GM19025 (cell line): Measurements from ENCODE around the gene RNF220.

Source experiments
- ATAC-seq: cut with Tn5 transposase; IDR thresholded peaks from one replicate; pipeline ENCODE4 v1.9.1; 2021; ENCODE audit warnings: mild to moderate bottlenecking, low read depth, moderate library complexity; ENCODE audit not compliant: unreplicated experiment

The RNF220 gene

DNA sequence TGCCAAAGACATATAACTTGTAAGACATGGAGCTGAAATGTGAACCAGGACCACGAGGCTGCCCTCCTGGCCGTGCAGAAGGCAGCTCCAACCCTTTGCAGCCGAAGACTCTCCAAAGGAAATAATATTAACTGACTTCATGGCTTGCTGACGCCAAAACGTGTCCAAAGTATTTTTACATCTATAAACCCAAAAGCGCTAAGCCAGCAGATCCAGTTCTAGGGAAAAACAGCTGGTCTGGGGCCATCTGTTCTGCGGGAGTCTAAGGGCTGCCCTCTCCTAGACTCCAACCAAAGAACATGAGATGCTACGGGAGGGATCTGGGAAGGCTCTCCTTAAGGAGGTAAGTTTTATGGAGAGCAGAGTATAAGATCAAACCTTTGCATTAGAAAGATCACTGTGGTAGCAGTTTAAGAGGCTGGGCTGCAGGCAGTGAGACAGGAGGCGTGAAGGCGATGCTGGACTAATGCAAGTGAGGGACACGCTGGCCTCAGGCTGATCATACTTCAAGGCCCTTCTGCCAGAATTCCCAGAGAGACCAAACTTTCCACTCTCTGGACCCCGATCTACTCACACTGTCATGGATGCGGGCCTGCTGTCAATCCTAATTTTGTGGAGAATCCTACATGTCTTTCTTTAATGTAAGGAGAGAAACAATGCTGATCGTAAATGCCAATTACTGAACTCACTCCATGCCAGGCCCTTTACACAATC lies 268.1 kb downstream of the RNF220 start:
- no peak for ATAC-seq

DNA sequence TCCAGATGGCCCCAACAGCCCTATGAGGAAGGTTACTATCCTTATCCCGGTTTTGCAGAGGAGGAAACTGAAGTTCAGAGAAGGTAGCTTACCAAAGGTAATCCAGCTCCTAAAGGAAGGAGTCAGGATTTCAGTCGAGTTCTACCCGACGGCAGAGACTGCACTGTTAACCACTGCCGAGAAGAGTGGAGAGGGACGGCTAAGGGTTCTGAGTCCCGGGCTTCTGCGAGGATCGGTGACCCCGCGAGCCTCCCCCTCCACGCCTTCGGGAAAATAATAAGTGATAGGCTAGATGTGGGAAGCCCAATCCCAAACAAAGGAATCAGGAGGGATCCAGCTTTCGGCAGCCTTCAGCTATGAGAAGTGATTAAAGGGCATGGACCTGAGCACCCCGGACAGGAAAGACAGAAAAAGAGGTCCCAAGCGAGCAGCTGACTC lies 268.6 kb downstream of the RNF220 start:
- ATAC-seq: no peak

DNA sequence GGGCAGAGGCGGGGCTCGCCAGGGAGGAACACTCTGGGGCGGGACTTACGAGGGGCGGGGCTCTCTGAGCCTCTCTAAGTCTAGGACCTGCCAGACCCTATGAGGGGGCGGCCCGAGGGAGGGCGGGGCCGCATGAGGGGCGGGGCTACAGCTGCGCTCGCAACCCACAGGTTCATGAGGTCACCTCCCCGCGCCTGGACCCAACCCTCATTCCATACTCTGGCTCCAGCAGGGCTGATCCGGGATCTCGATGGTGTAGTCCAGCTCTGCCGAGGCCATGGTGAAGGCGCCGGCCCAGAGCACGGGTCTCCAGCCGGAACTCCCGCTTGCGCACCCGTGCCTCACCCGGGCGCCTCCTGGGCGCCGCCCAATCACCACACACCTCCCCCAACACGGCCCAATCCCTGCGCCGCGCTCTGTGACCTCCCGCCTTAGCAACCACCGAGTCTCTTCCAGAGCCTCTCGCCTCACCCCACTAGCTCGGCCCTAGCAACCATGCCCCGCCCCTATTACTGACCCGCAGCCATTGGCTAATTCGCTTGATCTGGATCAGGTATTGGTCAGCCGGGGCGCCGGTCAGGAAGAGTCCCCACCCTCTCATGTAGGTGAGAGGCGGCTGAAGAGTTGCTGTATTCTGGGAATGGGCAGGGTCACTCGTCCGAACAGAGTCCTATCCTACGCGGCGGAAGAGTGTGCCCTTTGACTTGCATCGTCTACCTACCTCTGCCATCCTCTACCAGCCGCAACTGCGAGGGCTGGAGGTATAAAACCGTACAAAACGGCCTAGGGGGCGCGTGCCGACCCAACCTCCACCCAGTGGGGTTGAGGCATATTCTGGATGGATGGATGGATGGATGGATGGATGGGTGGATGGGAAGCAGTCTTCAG lies 269.3 kb downstream of the RNF220 start, which contains the start of the genes ARMH1 and TMEM53:
ARMH1 (plus strand) TSS at position 602 of the 888 bp plus-strand sequence. CDS start 14,984 bp downstream, outside the sequence.
TMEM53 (minus strand) TSS at position 369 of the 888 bp plus-strand sequence; CDS start at position 279, 90 bp downstream.
- peak; percentile 89 for ATAC-seq

DNA sequence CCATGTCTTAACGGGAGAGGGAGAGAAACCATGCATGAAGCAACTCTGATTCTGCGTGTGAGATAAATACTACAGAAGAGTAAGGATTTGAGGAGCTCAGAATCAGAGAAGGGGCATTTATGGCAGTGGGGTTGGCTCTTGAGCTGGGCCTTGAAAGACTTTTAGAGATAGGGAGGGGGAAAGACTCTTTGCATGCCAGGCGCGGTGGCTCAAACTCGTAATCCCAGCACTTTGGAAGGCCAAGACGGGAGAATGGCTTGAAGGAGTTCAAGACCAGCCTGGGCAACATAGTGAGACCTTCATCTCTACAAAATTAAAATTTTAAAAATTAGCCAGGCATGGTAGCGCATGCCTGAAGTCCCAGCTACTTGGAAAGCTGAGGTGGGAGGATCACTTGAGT lies 270.1 kb downstream of the RNF220 start:
- no peak for ATAC-seq

DNA sequence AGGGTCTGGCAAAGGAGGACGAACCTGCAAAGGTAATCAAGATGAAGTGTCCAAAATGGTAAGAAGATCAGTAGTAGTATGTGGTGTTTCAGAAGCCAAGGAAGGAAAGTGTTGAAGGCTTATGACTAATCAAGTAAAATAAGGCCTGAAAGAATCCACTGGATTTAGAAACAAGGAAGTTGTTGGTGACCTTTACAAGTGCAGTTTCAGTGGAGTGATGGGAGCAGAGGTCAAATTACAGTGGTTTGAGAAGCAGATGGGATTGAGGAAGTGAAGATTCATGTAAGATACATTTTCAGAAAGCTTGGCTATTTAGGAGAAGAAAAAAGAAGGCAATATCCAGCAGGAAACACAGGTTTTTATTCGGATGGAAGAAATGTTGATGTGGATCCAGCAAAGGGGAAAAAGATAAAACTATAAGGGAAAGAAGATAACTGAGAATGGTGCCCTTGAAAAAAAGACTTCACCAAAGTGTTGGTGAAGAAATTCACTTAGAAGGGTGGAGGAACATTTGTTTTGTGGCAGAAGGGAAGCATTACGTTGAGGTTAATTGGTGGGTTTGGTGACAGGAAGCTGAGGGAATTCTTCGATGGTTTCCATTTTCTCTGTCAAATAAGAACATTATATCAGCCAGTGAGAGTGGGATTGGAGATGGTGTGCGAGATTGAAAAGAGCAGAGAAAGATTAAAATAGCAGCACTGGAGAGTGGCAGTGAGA lies 271.6 kb downstream of the RNF220 start:
- no peak for ATAC-seq

DNA sequence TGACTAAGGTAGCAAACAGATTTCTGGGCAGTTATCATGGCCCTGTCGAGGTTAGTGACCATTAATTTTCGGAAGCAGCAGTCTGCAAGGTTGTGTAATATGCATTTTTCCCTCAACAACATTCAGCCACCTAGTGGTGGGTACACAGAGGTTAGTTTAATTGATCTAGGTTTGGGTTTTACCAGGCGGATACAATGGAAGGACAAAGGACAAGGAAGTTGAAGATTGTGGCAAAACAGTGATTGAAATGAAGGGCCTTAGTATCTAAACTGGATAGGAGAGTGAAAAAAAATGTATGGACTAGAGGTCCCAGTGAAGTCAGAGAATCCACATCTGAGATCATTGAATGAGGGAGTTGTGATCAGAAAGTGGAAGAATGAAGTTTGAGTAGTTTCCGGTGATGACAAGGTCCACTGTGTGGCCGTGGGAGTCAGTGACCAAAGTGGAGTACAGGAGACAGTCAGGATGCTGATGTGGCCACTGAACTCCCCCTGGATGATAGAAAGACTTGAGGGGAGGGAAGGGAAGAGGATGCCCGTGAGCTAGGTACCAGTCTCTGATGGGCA lies 272.2 kb downstream of the RNF220 start:
- no peak for ATAC-seq

DNA sequence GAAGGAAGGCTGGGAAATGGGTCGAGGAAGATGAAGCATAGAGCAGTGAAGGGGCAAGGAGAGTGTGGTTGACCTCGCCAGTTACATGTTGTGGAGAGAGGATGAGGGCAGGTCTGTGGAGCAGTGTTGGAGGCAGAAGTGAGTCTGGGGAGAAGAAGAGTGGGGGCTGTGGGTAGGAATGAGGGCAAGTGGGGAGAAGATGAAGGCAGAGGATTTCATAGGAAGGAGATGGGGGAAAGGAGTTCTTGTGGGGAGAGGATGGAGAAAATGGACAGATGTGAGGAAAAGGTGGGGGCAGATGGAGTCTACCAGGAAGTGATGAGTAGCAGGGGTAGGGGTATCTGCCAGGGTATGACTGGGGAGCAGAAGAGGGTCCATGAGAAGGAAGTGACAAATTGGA lies 273.1 kb downstream of the RNF220 start:
- no peak for ATAC-seq

DNA sequence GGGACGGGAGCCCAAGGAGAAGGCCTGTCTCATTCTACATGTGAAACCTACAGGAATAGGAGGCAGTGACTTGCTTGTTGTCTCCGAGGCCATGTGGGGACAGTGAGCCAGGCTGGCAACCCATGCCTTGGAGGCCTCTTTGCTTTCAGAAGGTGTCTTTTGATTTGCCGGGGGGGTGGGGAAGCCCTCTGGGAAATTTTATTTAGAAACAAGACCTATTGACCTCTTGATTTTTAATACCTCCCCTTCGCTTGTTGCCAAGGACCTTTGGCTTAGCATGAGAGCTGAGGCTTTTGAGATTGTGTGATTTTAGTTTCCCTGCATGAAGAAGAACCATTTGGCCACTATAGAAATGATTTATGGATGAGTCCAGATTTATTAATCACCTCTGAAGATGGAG lies 273.6 kb downstream of the RNF220 start:
- ATAC-seq: no peak

DNA sequence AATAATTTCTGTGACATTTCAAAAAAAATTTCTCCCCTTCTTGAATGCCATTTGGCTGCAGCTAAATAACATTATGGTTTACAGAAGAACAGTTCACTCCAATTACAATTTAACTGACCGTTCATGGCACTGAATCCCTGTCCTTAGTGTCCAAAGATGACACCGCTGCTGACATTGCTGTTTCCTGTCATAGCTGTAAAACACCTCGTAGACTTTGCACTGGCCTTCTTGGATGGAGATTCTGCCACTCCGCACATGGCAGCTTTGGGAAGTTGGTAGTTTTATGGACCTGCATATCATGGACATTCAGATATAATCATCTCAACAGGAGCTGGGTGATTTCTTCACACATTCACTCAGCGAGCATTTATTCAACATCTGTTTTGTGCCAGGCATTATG lies 274.4 kb downstream of the RNF220 start:
- no peak for ATAC-seq

DNA sequence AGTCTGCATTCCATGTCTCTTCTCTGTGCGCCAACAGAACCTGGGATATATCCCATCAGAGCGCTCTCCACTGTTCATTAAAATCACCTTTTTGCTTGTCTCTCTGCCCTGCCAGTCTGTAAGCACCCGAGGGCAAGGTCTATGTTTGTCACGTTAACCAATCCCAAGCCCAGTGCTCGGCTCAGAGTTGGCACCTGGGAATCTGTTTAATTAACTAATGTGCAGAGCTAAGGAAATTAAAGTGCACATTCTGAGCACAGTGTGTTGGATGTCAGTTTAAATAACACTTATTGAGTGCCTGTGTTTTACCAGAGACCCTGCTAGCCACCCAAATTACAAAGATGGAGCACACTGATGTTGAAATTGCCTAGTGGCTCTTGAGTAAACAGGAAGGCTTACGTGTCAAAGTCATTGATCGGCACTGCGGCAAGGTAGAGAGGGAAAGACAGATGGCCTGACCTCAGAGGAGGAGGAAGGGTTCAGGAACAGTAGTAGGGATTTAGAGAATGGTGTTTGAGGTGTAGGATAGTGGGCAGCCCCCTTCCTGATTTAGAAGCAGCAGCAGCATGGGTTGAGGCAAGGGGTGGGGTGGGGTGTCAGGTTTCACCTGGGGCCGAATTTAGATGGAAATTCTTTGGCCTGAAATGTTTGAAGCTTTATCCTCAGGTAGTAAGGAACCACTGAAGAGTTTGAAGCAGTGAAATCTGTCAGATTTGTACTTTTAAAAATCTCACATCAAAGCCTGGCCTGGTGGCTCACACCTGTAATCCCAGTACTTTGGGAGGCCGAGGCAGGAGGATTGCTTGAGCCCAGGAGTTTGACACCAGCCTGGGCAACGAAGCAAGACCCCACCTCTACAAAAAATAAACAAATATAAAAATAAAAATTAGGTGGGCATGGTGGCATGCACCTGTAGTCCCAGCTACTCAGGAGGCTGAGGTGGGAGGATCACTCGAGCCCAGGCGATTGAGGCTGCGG lies 277.1 kb downstream of the RNF220 start:
- ATAC-seq: no peak

DNA sequence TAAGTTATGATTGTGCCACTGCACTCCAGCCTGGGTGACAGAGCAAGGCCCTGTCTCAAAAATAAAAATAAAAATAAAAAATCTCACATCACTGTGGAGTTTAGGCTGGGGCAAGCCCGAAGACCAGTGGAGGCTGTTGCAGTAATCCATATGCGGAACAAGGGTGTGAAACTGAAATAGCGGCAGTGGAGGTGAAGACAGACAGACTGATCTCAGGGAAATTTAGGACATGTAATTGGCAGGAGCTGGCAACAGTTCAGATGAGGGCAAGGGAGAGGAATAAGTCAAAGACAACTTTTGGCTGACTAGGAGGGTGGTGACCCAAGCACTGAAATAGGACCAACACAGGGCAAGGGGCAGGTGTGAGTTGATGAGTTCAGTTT lies 277.8 kb downstream of the RNF220 start:
- ATAC-seq: no peak

DNA sequence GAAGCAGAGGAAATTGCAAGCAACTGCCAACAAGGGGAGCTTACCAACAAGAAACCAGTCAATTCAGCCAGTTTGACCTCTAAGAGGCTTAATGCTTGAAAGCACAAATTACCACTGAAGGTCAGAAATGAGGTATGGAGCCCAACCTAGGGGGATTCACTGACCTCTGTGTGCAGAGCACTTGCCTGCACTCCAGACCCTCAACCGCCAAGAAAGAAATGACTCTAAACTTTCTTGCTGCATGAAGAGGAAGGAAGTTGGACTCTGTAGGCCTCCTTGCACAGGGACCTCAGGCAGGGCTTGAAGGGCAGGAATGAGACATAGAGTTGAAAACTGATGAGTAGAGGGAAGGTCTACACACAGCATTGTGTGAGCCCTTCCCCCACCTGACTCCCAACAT lies 279.5 kb downstream of the RNF220 start:
- ATAC-seq: peak; percentile 67

DNA sequence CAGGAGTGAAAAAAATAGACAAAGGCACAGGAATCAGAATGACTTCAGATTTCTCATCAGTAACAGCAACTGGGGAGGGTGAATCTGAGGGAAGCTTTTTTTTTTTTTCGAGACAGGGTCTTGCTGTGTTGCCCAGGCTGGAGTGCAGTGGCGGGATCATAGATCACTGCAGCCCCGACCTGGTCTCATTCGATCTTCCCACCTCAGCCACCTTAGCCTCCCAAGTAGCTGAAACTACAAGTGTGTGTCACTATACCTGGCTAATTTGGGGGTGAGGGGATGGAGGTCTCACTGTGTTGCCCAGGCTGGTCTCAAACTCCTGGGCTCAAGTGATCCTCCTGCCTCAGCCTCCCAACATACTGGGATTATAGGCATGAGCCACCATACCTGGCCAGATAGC lies 280.2 kb downstream of the RNF220 start:
- ATAC-seq: no peak

DNA sequence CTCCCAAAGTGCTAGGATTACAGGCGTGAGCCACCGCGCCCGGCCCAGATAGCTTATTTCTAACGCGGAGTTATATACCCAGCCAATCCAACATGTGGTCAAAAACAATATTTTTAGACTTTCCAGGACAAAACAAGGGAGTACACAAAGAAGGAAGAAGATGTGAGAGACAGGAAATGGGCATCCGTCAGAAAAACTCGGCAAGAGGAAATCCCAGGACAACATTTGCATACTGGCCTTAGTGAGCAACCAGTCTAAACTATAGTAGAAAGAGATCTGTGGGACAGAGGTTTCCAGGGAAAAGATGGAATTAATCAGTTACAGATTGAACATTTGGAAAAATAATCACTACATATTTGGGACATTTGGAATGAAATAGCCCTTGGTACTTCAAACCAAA lies 280.8 kb downstream of the RNF220 start:
- no peak for ATAC-seq

DNA sequence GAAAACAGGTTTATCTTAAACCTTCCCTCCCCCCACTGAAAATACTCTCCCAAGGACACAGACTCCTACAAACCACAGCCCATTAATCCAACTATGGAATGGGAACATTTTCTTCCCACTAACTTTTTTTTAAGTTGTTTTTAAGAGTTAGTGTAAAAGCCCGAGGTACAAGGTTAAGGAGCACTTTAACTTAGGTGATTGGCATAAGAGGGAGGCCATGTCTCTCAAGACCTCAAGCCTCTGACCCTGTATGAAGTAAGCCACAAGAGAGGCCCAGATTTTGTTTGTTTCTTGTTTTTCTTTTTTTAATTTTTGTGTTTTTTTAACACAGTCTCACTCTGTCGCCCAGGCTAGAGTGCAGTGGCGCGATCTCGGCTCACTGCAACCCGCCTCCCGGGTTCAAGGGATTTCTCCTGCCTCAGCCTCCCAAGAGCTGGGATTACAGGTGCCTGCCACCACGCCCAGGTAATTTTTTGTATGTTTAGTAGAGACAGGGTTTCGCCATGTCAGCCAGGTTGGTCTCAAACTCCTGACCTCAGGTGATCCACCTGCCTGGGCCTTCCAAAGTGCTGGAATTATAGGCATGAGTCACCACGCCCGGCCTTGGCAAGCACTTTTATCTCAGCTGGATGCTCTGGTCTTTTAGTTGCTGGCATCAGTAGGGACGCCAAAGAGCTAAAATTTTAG lies 283.8 kb downstream of the RNF220 start:
- ATAC-seq: no peak

DNA sequence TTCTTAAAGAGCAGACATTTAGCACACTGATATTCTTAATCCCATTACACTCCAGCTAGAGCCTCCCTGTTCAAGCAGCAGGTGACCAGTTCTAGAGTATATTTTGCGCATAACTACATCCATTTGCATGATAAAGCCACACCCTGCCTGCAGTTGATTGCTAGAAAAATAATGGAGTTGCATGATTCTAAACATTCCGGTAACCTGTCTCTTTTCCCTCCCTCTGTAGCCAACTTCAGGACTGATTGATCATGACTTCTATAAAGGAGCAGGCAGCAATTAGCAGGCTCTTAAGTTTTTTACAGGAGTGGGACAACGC lies 284.4 kb downstream of the RNF220 start:
- ATAC-seq: no peak

DNA sequence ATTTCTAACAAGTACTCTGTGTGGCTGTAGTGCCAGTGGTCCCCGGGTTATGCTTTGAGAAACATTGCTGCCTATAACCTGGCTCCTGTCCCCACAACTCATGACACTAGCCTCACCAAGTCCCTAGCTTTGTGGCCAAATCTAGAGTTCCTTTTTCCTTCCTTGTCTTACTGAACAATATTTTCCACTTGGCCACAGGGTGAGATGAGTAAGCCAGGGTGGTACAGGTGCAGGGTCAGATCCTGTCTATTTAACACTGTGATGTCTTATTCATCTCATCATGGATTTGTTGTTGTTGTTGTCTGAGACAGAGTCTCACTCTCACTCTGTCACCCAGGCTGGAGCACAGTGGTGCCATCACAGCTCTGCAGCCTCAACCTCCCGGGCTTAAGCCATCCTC lies 288.1 kb downstream of the RNF220 start:
- no peak for ATAC-seq

DNA sequence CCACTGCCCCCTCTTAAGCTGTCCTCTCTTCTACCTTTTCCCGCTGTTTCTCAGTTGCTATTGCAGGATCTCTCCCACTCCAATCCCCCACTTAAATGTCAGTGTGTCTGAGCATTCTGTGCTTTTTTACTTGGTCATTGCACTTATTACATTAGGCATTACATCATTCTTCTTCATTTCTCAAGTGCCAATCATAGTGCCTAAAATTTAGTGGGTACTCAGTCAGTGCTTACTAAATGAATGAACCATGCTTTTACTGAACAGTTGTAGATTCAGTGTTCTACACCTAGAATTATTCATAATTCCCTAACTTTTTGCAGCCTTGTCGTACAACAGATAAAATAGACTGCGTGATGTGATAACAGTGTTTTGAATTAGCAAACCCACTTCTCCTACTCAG lies 288.8 kb downstream of the RNF220 start:
- no peak for ATAC-seq

DNA sequence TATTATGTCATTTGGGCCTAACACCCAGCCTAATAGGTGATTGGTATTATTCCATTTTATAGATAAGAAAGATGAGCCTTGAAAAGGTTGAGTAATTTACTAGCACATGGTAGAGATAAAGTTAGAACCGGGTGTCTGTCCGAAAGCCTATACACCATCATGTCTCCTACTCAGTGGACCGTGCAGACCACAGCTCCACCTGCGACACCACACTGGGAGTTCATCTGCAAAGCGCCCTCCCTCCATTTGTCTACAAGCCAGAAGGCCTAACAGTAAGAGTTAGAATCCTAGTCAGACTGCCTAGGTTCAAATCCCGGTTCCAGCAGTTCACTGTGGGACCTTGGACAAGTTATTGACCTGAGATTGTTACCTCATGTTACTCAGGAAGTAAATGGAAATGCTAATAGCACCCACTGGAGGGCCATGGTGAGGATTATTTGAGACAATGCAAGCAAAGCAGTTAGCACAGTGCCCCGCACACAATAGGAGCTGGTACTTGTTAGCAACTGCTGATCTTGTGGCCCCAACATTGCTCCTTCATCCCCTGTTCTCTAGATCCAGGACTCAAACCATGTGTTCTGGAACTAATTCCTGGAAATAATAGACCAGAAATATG lies 289.9 kb downstream of the RNF220 start:
- no peak for ATAC-seq
